ENCODE measurements around the gene SARM1.

SARM1 gene

GRCh38 chr17:28397275-28397674 is 25.8 kb downstream of the SARM1 start:
- no peak for DNase-seq

GRCh38 chr17:28397687-28398279 is 26.3 kb downstream of the SARM1 start:
- no peak for DNase-seq

- DNase-seq = no peak
Measured at GRCh38 chr17:28398280-28398981, 26.9 kb downstream of the SARM1 start.

GRCh38 chr17:28399808-28400207 is 28.3 kb downstream of the SARM1 start:
- DNase-seq = no peak

- peak in 2 of 3 experiments; percentile 36 to 71 for DNase-seq
Measured at GRCh38 chr17:28402224-28402630, 30.7 kb downstream of the SARM1 start.

- no peak for DNase-seq
Measured at GRCh38 chr17:28402844-28403243, 31.4 kb downstream of the SARM1 start.

GRCh38 chr17:28404007-28404406 is 32.5 kb downstream of the SARM1 start:
- no peak for DNase-seq

- DNase-seq = no peak
Measured at GRCh38 chr17:28404461-28404811, 32.9 kb downstream of the SARM1 start.

- DNase-seq = peak in 2 of 3 experiments; percentile 72 to 74
Measured at GRCh38 chr17:28404812-28405570, 33.5 kb downstream of the SARM1 start.

- peak; percentile 54 to 87 (median 85) for DNase-seq
Measured at GRCh38 chr17:28405632-28406472, 34.4 kb downstream of the SARM1 start, which contains the start of gene SLC46A1. Gene SLC46A1 (minus strand): TSS chr17:28406212. CDS start chr17:28406114, 98 bp downstream.

GRCh38 chr17:28406473-28406814 is 35.0 kb downstream of the SARM1 start:
- peak in 2 of 3 experiments; percentile 61 to 85 for DNase-seq

GRCh38 chr17:28407130-28407973 is 35.9 kb downstream of the SARM1 start:
- DNase-seq = peak; percentile 61 to 95 (median 85)

GRCh38 chr17:28407974-28408306 is 36.4 kb downstream of the SARM1 start:
- DNase-seq = no peak

GRCh38 chr17:28412099-28412498 is 40.6 kb downstream of the SARM1 start:
- DNase-seq = no peak

- no peak for DNase-seq
Measured at GRCh38 chr17:28413804-28414203, 42.3 kb downstream of the SARM1 start.

- DNase-seq = no peak
Measured at GRCh38 chr17:28415886-28416285, 44.4 kb downstream of the SARM1 start.

GRCh38 chr17:28416703-28417311 is 45.3 kb downstream of the SARM1 start:
- DNase-seq = peak; percentile 47 to 80 (median 58)

GRCh38 chr17:28421787-28422305 is 50.4 kb downstream of the SARM1 start:
- peak in 2 of 3 experiments; percentile 51 to 86 for DNase-seq

- DNase-seq = no peak
Measured at GRCh38 chr17:28425206-28425605, 53.7 kb downstream of the SARM1 start.

GRCh38 chr17:28426081-28426519 is 54.6 kb downstream of the SARM1 start:
- DNase-seq = peak in 1 of 3 experiments; percentile 6

- DNase-seq = peak; percentile 55 to 92 (median 59)
Measured at GRCh38 chr17:28427371-28427770, 55.9 kb downstream of the SARM1 start.
